Sigmoid colon (tissue), 7 donors: ENCODE results near the gene SPEM2. TPM values are rescaled to one million over a fixed set of nuclear protein-coding genes. Genes with fewer than 3 reads are reported as not detected.

Source experiments
- DNase-seq: peaks from one replicate; pipeline ENCODE4 v3.0.0-alpha.2; 2019
- H3K27ac ChIP-seq, 4 donors: fragments of 200-600 bp; sonication (generic); one replicate each; pipeline ENCODE4 v1.5.1; 2016 to 2019; ENCODE audit warnings: mild to moderate bottlenecking in 1 of 4
- H3K27me3 ChIP-seq, 3 donors: fragments of 200-600 bp; sonication (generic); one replicate each; pipeline ENCODE4 v1.5.1; 2019; ENCODE audit warnings: mild to moderate bottlenecking in 1 of 3
- H3K36me3 ChIP-seq, 4 donors: fragments of 200-600 bp; sonication (generic); one replicate each; pipeline ENCODE4 v1.5.1; 2016 to 2019
- H3K4me1 ChIP-seq, 4 donors: fragments of 200-600 bp; sonication (generic); one replicate each; pipeline ENCODE4 v1.5.1; 2017 to 2019
- H3K4me3 ChIP-seq, 4 donors: fragments of 200-600 bp; sonication (generic); one replicate each; pipeline ENCODE4 v1.5.1; 2017 to 2019; ENCODE audit warnings: mild to moderate bottlenecking in 2 of 4, moderate library complexity in 1 of 4
- H3K9me3 ChIP-seq, 4 donors: fragments of 200-600 bp in 3 of 4; sonication (generic) in 3 of 4; one replicate each; pipeline versions ENCODE4 v1.5.1 to v1.6.1; 2013 to 2019
- EP300 ChIP-seq, 4 donors: sonication (generic); formaldehyde crosslinking; IDR thresholded peaks; one replicate each; pipeline ENCODE4 v1.6.1; 2017; ENCODE audit warnings: antibody characterized with exemption in 4 of 4
- POLR2A ChIP-seq, 2 donors: fragments of 450-650 bp; IDR thresholded peaks; one replicate each; pipeline ENCODE4 v1.6.1; 2016; ENCODE audit warnings: antibody characterized with exemption in 2 of 2, mild to moderate bottlenecking in 2 of 2, moderate library complexity in 2 of 2
- POLR2AphosphoS5 ChIP-seq, 4 donors: sonication (generic); formaldehyde crosslinking; IDR thresholded peaks; one replicate each; pipeline ENCODE4 v1.6.1; 2017; ENCODE audit warnings: antibody characterized with exemption in 4 of 4
- WGBS, 2 donors: extraction: QIAGEN DNeasy Blood & Tissue Kit; methylation state at CpG; one replicate each; pipeline ENCODE4 v1.1.7; 2013; 5-methylcytosine and 5-hydroxymethylcytosine counted together
- intact Hi-C: fragments of 100-400 bp; cut with DNase I; formaldehyde crosslinking; loops from one replicate; pipeline ENCODE4 v1.15.1; 2023
- polyA plus RNA-seq, 3 donors: library from polyadenylated mRNA; stranded (reverse); fragments of 200-250 nt; gene quantifications; one replicate each; pipeline ENCODE4 v1.2.3, GENCODE V29; 2013
- total RNA-seq, 4 donors: library from RNA; depleted of rRNA; stranded (reverse); fragments of >200 nt; gene quantifications; one replicate each; pipeline ENCODE4 v1.1.0, GENCODE V29; 2016
- TF ChIP-seq, protein P1 (sequence below), 4 experiments: fragments of 450-650 bp in 3 of 4; fragments of 200-600 bp in 1 of 4; IDR thresholded peaks; one replicate each; pipeline ENCODE4 v1.5.1; 2016 to 2019; ENCODE audit warnings: antibody characterized with exemption in 4 of 4, mild to moderate bottlenecking in 3 of 4, moderate library complexity in 2 of 4
- donor health status: healthy with polysubstance abuse.
- donor health status: Bipolar disorder and iron deficiency.
- donor health status: healthy.

SPEM2 gene
- total and polyA plus RNA-seq, 7 donors = not detected

DNA sequence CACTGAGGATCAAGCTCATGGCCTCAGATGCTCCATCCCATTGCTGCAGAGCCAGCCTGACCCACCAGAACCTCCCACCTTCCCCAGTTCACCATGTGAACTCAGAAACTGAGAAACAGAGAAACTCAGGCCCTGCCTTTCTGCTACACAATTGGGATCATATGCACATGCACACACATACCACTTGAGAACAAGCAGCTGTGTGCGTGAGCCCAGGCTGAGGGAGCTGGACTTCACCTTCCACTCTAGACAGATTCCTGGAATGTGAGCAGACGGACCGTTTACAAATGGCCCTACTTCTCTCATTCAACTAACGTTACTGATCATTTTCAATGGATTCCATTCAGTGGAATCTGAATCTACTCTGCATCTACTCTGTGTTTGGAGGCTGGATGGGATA lies 1.7 kb upstream of the SPEM2 start:
- TF ChIP-seq POLR2A (IDR thresholded peaks at IDR 0.05) (no peak), POLR2AphosphoS5 (IDR thresholded peaks at IDR 0.05) (no peak), EP300 (IDR thresholded peaks at IDR 0.05) (no peak)
- TF ChIP-seq, protein P1, sequence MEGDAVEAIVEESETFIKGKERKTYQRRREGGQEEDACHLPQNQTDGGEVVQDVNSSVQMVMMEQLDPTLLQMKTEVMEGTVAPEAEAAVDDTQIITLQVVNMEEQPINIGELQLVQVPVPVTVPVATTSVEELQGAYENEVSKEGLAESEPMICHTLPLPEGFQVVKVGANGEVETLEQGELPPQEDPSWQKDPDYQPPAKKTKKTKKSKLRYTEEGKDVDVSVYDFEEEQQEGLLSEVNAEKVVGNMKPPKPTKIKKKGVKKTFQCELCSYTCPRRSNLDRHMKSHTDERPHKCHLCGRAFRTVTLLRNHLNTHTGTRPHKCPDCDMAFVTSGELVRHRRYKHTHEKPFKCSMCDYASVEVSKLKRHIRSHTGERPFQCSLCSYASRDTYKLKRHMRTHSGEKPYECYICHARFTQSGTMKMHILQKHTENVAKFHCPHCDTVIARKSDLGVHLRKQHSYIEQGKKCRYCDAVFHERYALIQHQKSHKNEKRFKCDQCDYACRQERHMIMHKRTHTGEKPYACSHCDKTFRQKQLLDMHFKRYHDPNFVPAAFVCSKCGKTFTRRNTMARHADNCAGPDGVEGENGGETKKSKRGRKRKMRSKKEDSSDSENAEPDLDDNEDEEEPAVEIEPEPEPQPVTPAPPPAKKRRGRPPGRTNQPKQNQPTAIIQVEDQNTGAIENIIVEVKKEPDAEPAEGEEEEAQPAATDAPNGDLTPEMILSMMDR (IDR thresholded peaks at IDR 0.05) = no peak
- Histone ChIP-seq H3K9me3 (no peaks in the 10 kb centered on the region), H3K4me1 (no peaks in the 10 kb centered on the region), H3K4me3 (no peak overlapping the region), H3K27me3 (no peaks in the 10 kb centered on the region), H3K36me3 (no peaks in the 10 kb centered on the region), H3K27ac (no peak overlapping the region)
- intact Hi-C loops = no loop called here
- no peak for DNase-seq
- WGBS, 2 donors = 69 to 76% methylated on average over 4 of the region's 4 CpGs

- H3K9me3 ChIP-seq = no peaks in the 10 kb centered on the region
- no peak for DNase-seq
- TF ChIP-seq POLR2A (IDR thresholded peaks at IDR 0.05) (no peak), POLR2AphosphoS5 (IDR thresholded peaks at IDR 0.05) (no peak), EP300 (IDR thresholded peaks at IDR 0.05) (no peak)
- TF ChIP-seq, protein P1 (IDR thresholded peaks at IDR 0.05) = no peak
- no peaks in the 10 kb centered on the region for H3K4me1 ChIP-seq
- 77 to 82% methylated on average over 8 of the region's 8 CpGs for WGBS, 2 donors
- no peaks in the 10 kb centered on the region for H3K27me3 ChIP-seq
- no peak overlapping the region for H3K4me3 ChIP-seq
- H3K27ac ChIP-seq = no peak overlapping the region
- intact Hi-C loops = no loop called here
- H3K36me3 ChIP-seq = no peaks in the 10 kb centered on the region
Measured at GRCh38 chr17:7425756-7426155, 340 bp downstream of the SPEM2 start.

GRCh38 chr17:7426203-7426863 lies 917 bp downstream of the SPEM2 start:
- Histone ChIP-seq H3K4me3 (no peak overlapping the region), H3K27me3 (no peaks in the 10 kb centered on the region), H3K27ac (no peak overlapping the region), H3K4me1 (no peaks in the 10 kb centered on the region), H3K9me3 (no peaks in the 10 kb centered on the region), H3K36me3 (no peaks in the 10 kb centered on the region)
- TF ChIP-seq, protein P1 (IDR thresholded peaks at IDR 0.05) = no peak
- TF ChIP-seq EP300 (IDR thresholded peaks at IDR 0.05) (no peak), POLR2A (IDR thresholded peaks at IDR 0.05) (no peak), POLR2AphosphoS5 (IDR thresholded peaks at IDR 0.05) (no peak)
- WGBS, 2 donors = 95 to 96% methylated on average over 33 of the region's 33 CpGs
- intact Hi-C loops = no loop called here
- DNase-seq = no peak

DNA sequence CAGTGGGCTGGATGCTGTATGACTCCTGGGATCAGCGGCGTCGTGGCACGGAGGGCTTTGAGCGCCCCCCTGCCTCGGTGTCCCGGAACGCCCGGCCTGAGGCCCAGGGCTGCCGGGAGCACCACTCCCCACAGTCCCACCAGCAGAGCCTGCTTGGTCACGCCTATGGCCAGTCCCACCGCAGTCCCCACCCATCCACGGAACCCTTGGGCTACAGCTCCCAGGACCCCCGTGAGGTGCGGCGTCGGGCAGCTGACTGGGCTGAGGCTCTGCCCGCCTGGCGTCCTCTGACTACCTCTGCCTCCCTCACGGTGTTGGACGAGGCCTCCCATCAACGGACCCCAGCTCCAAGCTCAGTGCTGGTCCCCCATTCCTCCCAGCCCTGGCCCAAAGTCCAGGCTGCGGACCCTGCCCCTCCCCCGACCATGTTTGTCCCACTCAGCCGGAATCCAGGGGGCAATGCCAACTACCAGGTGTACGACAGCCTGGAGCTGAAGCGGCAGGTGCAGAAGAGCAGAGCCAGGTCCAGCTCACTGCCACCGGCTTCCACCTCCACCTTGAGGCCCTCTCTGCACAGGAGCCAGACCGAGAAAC lies 1.6 kb downstream of the SPEM2 start:
- DNase-seq = no peak
- WGBS, 2 donors = 94% methylated on average over 29 of the region's 29 CpGs
- TF ChIP-seq POLR2A (IDR thresholded peaks at IDR 0.05) (no peak), EP300 (IDR thresholded peaks at IDR 0.05) (no peak), POLR2AphosphoS5 (IDR thresholded peaks at IDR 0.05) (no peak)
- TF ChIP-seq, protein P1 (IDR thresholded peaks at IDR 0.05) = no peak
- Histone ChIP-seq H3K36me3 (no peaks in the 10 kb centered on the region), H3K27ac (no peak overlapping the region), H3K27me3 (no peaks in the 10 kb centered on the region), H3K4me1 (no peaks in the 10 kb centered on the region), H3K4me3 (no peak overlapping the region), H3K9me3 (no peaks in the 10 kb centered on the region)
- intact Hi-C loops = no loop called here
